ENCODE data around the gene RDM1. TPM values are rescaled to one million over a fixed set of nuclear protein-coding genes. Genes with fewer than 3 reads are reported as not detected.

RDM1 gene
- total and polyA plus RNA-seq, 2 experiments from 2014 or later: 3.9 to 8.8 TPM

DNA sequence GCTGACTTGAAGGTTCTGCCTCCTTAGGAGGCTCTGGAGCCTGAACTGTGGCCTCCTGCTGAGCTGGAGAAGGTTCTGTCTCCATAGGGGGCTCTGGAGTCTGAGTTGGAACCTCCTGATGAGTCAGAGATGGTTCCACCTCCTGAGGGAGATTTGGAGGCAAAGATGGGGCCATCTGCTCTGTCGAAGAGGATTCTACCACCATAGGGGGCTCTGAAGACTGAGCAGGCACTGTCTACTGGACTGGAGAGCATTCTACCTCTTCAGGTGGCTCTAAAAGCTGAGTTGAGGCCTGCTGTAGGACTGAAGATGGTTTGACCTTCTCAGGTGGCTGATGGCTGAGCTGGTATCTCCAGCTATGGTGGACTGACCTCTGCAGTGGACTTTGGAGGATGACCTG lies 16.2 kb downstream of the RDM1 start:
- Histone ChIP-seq H3K9me2 (ENCODE audit: insufficient read depth) (peaks cover 6% of the 10 kb centered on the region; the same call in 1 of the 2 replicates), H3K27me3 (ENCODE audit: insufficient read depth) (no peaks in the 10 kb centered on the region), H2AFZ (no peak overlapping the region), H3K79me2 (replicated peaks; ENCODE audit: insufficient read depth) (no peaks in the 10 kb centered on the region), H3K4me3 (no peak overlapping the region), H3K4me1 (ENCODE audit: insufficient read depth) (no peaks in the 10 kb centered on the region), H4K20me1 (replicated peaks; ENCODE audit: insufficient read depth) (no peaks in the 10 kb centered on the region), H3K4me2 (no peak overlapping the region), H3F3A (replicated peaks; ENCODE audit: low read depth) (no peaks in the 10 kb centered on the region), H3K27ac (ENCODE audit: low read depth) (no peak overlapping the region), H3K36me3 (ENCODE audit: insufficient read depth) (no peaks in the 10 kb centered on the region)
- H3K9me3 Mint-ChIP-seq: peaks cover 68% of the 10 kb centered on the region
- ATAC-seq: no peak
- no peaks in the 10 kb centered on the region for H3K4me1 Mint-ChIP-seq
- DNase-seq (ENCODE audit: low spot score): no peak
- no peak overlapping the region for H3K27ac Mint-ChIP-seq
- TF ChIP-seq STAT1 (IDR thresholded peaks at IDR 0.05; ENCODE audit: unreplicated experiment): no peak
- no peak for TF ChIP-seq ZNF331 (CRISPR knock-in tag; IDR thresholded peaks at IDR 0.05; ENCODE audit: low read depth)
- no peak for TF ChIP-seq JUNB (IDR thresholded peaks at IDR 0.05; ENCODE audit: unreplicated experiment)
- no peak for TF ChIP-seq CREB1 (CRISPR knock-in tag; IDR thresholded peaks at IDR 0.05; ENCODE audit: low read depth)
- TF ChIP-seq ZNF114 (CRISPR knock-in tag; IDR thresholded peaks at IDR 0.05): no peak
- TF ChIP-seq POLR2AphosphoS5 (IDR thresholded peaks at IDR 0.05; ENCODE audit: low read depth): no peak
- TF ChIP-seq, protein P1, sequence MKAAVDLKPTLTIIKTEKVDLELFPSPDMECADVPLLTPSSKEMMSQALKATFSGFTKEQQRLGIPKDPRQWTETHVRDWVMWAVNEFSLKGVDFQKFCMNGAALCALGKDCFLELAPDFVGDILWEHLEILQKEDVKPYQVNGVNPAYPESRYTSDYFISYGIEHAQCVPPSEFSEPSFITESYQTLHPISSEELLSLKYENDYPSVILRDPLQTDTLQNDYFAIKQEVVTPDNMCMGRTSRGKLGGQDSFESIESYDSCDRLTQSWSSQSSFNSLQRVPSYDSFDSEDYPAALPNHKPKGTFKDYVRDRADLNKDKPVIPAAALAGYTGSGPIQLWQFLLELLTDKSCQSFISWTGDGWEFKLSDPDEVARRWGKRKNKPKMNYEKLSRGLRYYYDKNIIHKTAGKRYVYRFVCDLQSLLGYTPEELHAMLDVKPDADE (IDR thresholded peaks at IDR 0.05): no peak
- TF ChIP-seq ZNF462 (CRISPR knock-in tag; IDR thresholded peaks at IDR 0.05): no peak
- TF ChIP-seq REST (IDR thresholded peaks at IDR 0.05; ENCODE audit: unreplicated experiment): no peak
- no peak for TF ChIP-seq NANOG (IDR thresholded peaks at IDR 0.05; ENCODE audit: borderline replicate concordance)
- no peak for TF ChIP-seq EZH2 (IDR thresholded peaks at IDR 0.05; ENCODE audit: low read depth, unreplicated experiment)
- TF ChIP-seq EZH2phosphoT487 (IDR thresholded peaks at IDR 0.05; ENCODE audit: unreplicated experiment): no peak
- no peak for TF ChIP-seq CTCF (conservative IDR thresholded peaks at IDR 0.05; ENCODE audit: low read depth in 2 of 2)
- no peak overlapping the region for H3K4me3 Mint-ChIP-seq
- H3K27me3 Mint-ChIP-seq (ENCODE audit: insufficient read depth, low read depth, poor library complexity): peaks cover 3% of the 10 kb centered on the region
- peaks cover 44% of the 10 kb centered on the region for H3K36me3 Mint-ChIP-seq (ENCODE audit: low read depth)
